ENCODE data around the gene PARS2. TPM values are rescaled to one million over a fixed set of nuclear protein-coding genes. Genes with fewer than 3 reads are reported as not detected.

PARS2 gene
- 1 to 10 TPM; 4.2 TPM for total RNA-seq

- no peaks in the 10 kb centered on the region for H3K36me3 Mint-ChIP-seq (ENCODE audit: low read depth)
- peak; percentile 96 for ATAC-seq
- no peaks in the 10 kb centered on the region for H3K27me3 Mint-ChIP-seq (ENCODE audit: low read depth)
- peak within 1 kb of the TSS; percentile 93 for H3K27ac Mint-ChIP-seq
- no peaks in the 10 kb centered on the region for H3K9me3 Mint-ChIP-seq (ENCODE audit: insufficient read depth)
- ChIA-PET CTCF (interaction anchor here (5.3 kb wide), 1 partner anchor 37 kb away, joined by 31 read pairs; the partner anchor contains the start of gene TTC22), POLR2A (no interaction called here)
- peak within 1 kb of the TSS; percentile 94 for H3K4me3 Mint-ChIP-seq
- DNase-seq = peak; percentile 97
- peaks cover 18% of the 10 kb centered on the region for H3K4me1 Mint-ChIP-seq (ENCODE audit: low read depth)
Observed at GRCh38 chr1:54764133-54764921, at the start of gene PARS2. PARS2 (minus strand) TSS chr1:54764523; CDS start chr1:54759161, 5,362 bp downstream.

GRCh38 chr1:54814126-54814498, 49.8 kb upstream of the PARS2 start:
- peak overlapping the region; percentile 64 for H3K27ac Mint-ChIP-seq

GRCh38 chr1:54813485-54814125, 49.3 kb upstream of the PARS2 start:
- no peaks in the 10 kb centered on the region for H3K9me3 Mint-ChIP-seq (ENCODE audit: insufficient read depth)
- H3K4me1 Mint-ChIP-seq (ENCODE audit: low read depth) = peaks cover 48% of the 10 kb centered on the region
- CTCF ChIA-PET = interaction anchor here (1.2 to 4.0 kb wide), 2 partner anchors 13 to 314 kb away, joined by 3 to 34 read pairs; partner anchors contain the start of gene TTC22
- no peaks in the 10 kb centered on the region for H3K36me3 Mint-ChIP-seq (ENCODE audit: low read depth)
- H3K4me3 Mint-ChIP-seq = peak overlapping the region; percentile 32
- peaks cover 2% of the 10 kb centered on the region for H3K27me3 Mint-ChIP-seq (ENCODE audit: low read depth)
- POLR2A ChIA-PET = no interaction called here
- H3K27ac Mint-ChIP-seq = peak overlapping the region; percentile 64
- ATAC-seq (peak; percentile 31), DNase-seq (no peak)

More at GRCh38 chr1:54814126-54814498, 49.8 kb upstream of the PARS2 start:
- Mint-ChIP-seq H3K9me3 (ENCODE audit: insufficient read depth) (no peaks in the 10 kb centered on the region), H3K27me3 (ENCODE audit: low read depth) (peaks cover 2% of the 10 kb centered on the region), H3K36me3 (ENCODE audit: low read depth) (no peaks in the 10 kb centered on the region), H3K4me3 (no peak overlapping the region), H3K4me1 (ENCODE audit: low read depth) (peaks cover 50% of the 10 kb centered on the region)
- CTCF ChIA-PET = interaction anchor here (1.2 to 4.0 kb wide), 2 partner anchors 14 to 314 kb away, joined by 3 to 34 read pairs; partner anchors contain the start of gene TTC22
- POLR2A ChIA-PET = no interaction called here
- DNase-seq (no peak), ATAC-seq (no peak)

- peaks cover 50% of the 10 kb centered on the region for H3K4me1 Mint-ChIP-seq (ENCODE audit: low read depth)
- DNase-seq = peak; percentile 84
- peak; percentile 78 for ATAC-seq
- ChIA-PET POLR2A (no interaction called here), CTCF (interaction anchor here (1.2 to 4.0 kb wide), 3 partner anchors 12 to 313 kb away, joined by 3 to 34 read pairs (median 5); partner anchors contain the start of gene TTC22)
- peak overlapping the region; percentile 32 for H3K4me3 Mint-ChIP-seq
- peaks cover 2% of the 10 kb centered on the region for H3K27me3 Mint-ChIP-seq (ENCODE audit: low read depth)
- no peaks in the 10 kb centered on the region for H3K36me3 Mint-ChIP-seq (ENCODE audit: low read depth)
- H3K27ac Mint-ChIP-seq = peak overlapping the region; percentile 64
- H3K9me3 Mint-ChIP-seq (ENCODE audit: insufficient read depth) = no peaks in the 10 kb centered on the region
Observed at GRCh38 chr1:54812801-54813484, 48.6 kb upstream of the PARS2 start.

- no peak overlapping the region for H3K4me3 Mint-ChIP-seq
- no peaks in the 10 kb centered on the region for H3K36me3 Mint-ChIP-seq (ENCODE audit: low read depth)
- no peaks in the 10 kb centered on the region for H3K9me3 Mint-ChIP-seq (ENCODE audit: insufficient read depth)
- peak overlapping the region; percentile 19 for H3K27ac Mint-ChIP-seq
- CTCF ChIA-PET = interaction anchor here (0.6 to 4.0 kb wide), 5 partner anchors 11 to 691 kb away, joined by 3 to 34 read pairs (median 3); partner anchors contain the start of gene TTC22
- peaks cover 2% of the 10 kb centered on the region for H3K27me3 Mint-ChIP-seq (ENCODE audit: low read depth)
- no peak for DNase-seq
- peaks cover 55% of the 10 kb centered on the region for H3K4me1 Mint-ChIP-seq (ENCODE audit: low read depth)
- POLR2A ChIA-PET = no interaction called here
- ATAC-seq = no peak
Observed at GRCh38 chr1:54811739-54812655, 47.7 kb upstream of the PARS2 start.

- Mint-ChIP-seq H3K4me3 (no peak overlapping the region), H3K27me3 (ENCODE audit: low read depth) (peaks cover 2% of the 10 kb centered on the region), H3K36me3 (ENCODE audit: low read depth) (no peaks in the 10 kb centered on the region), H3K9me3 (ENCODE audit: insufficient read depth) (no peaks in the 10 kb centered on the region), H3K4me1 (ENCODE audit: low read depth) (peaks cover 62% of the 10 kb centered on the region), H3K27ac (no peak overlapping the region)
- CTCF ChIA-PET = interaction anchor here (1.0 to 4.0 kb wide), 3 partner anchors 11 to 690 kb away, joined by 3 to 34 read pairs (median 3); partner anchors contain the start of gene TTC22
- no peak for ATAC-seq
- POLR2A ChIA-PET = no interaction called here
- no peak for DNase-seq
Observed at GRCh38 chr1:54811066-54811465, 46.7 kb upstream of the PARS2 start.

GRCh38 chr1:54810153-54810942, 46.0 kb upstream of the PARS2 start:
- ChIA-PET CTCF (interaction anchor here (0.6 to 4.0 kb wide), 13 partner anchors 9 to 749 kb away, joined by 3 to 34 read pairs (median 4); partner anchors contain the start of gene TTC22), POLR2A (no interaction called here)
- DNase-seq (peak; percentile 82), ATAC-seq (peak; percentile 78)
- Mint-ChIP-seq H3K4me1 (ENCODE audit: low read depth) (peaks cover 66% of the 10 kb centered on the region), H3K9me3 (ENCODE audit: insufficient read depth) (no peaks in the 10 kb centered on the region), H3K27me3 (ENCODE audit: low read depth) (peaks cover 2% of the 10 kb centered on the region), H3K36me3 (ENCODE audit: low read depth) (no peaks in the 10 kb centered on the region), H3K27ac (peak overlapping the region; percentile 34), H3K4me3 (no peak overlapping the region)

- ChIA-PET POLR2A (interaction anchor here (0.6 kb wide), 1 partner anchor 119 kb away, joined by 3 read pairs; no protein-coding TSS in a partner anchor), CTCF (interaction anchor here (0.6 to 2.1 kb wide), 12 partner anchors 8 to 748 kb away, joined by 3 to 14 read pairs (median 4); partner anchors contain the start of gene TTC22)
- no peak overlapping the region for H3K4me3 Mint-ChIP-seq
- ATAC-seq = no peak
- H3K27me3 Mint-ChIP-seq (ENCODE audit: low read depth) = peaks cover 2% of the 10 kb centered on the region
- no peaks in the 10 kb centered on the region for H3K9me3 Mint-ChIP-seq (ENCODE audit: insufficient read depth)
- H3K27ac Mint-ChIP-seq = no peak overlapping the region
- peak; percentile 18 for DNase-seq
- H3K36me3 Mint-ChIP-seq (ENCODE audit: low read depth) = no peaks in the 10 kb centered on the region
- peaks cover 72% of the 10 kb centered on the region for H3K4me1 Mint-ChIP-seq (ENCODE audit: low read depth)
Observed at GRCh38 chr1:54809496-54810074, 45.3 kb upstream of the PARS2 start.

- ATAC-seq (no peak), DNase-seq (peak; percentile 19)
- H3K9me3 Mint-ChIP-seq (ENCODE audit: insufficient read depth) = no peaks in the 10 kb centered on the region
- ChIA-PET POLR2A (interaction anchor here (0.6 kb wide), 1 partner anchor 120 kb away, joined by 3 read pairs; no protein-coding TSS in a partner anchor), CTCF (interaction anchor here (1.5 to 2.1 kb wide), 5 partner anchors 7 to 309 kb away, joined by 3 to 14 read pairs (median 10); partner anchors contain the start of gene TTC22)
- H3K27me3 Mint-ChIP-seq (ENCODE audit: low read depth) = peaks cover 2% of the 10 kb centered on the region
- H3K27ac Mint-ChIP-seq = no peak overlapping the region
- H3K4me1 Mint-ChIP-seq (ENCODE audit: low read depth) = peaks cover 74% of the 10 kb centered on the region
- H3K36me3 Mint-ChIP-seq (ENCODE audit: low read depth) = no peaks in the 10 kb centered on the region
- no peak overlapping the region for H3K4me3 Mint-ChIP-seq
Observed at GRCh38 chr1:54808443-54809207, 44.3 kb upstream of the PARS2 start.

Data from activated CD8-positive, alpha-beta T cell treated with anti-CD3 and anti-CD28 coated beads, Interleukin-2, amount 10 ng/mL, durations not matched to agents 7 days and 5 days (primary cell).